Vagina (tissue), 2 donors: ENCODE data around the gene RNPEPL1. TPM values are rescaled to one million over a fixed set of nuclear protein-coding genes. Genes with fewer than 3 reads are reported as not detected.
"Not testable (repeated sequence)": the region's sequence is repeated elsewhere in the genome, so short reads cannot be mapped to it uniquely, and the experiment has no call there.

Experiments used
- DNase-seq, 2 donors: peaks; one replicate each; pipeline ENCODE4 v3.0.0-alpha.2; 2017; ENCODE audit errors: extremely low spot score in 2 of 2
- H3K27ac ChIP-seq: fragments of 200-600 bp; sonication (generic); one replicate; pipeline ENCODE4 v1.5.1; 2019
- H3K27me3 ChIP-seq: fragments of 200-600 bp; sonication (generic); one replicate; pipeline ENCODE4 v1.5.1; 2019
- H3K36me3 ChIP-seq, 2 donors: fragments of 200-600 bp; sonication (generic); one replicate each; pipeline ENCODE4 v1.5.1; 2017 to 2019
- H3K4me1 ChIP-seq: fragments of 200-600 bp; sonication (generic); one replicate; pipeline ENCODE4 v1.5.1; 2019
- H3K4me3 ChIP-seq, 2 donors: fragments of 200-600 bp; sonication (generic); 1 replicate in 1 of 2; 2 replicates in 1 of 2; pipeline ENCODE4 v1.5.1; 2016 to 2019
- H3K9me3 ChIP-seq: fragments of 200-600 bp; sonication (generic); one replicate; pipeline ENCODE4 v1.5.1; 2019
- CTCF ChIP-seq, 3 experiments: fragments of 450-650 bp in 2 of 3; fragments of 200-600 bp in 1 of 3; sonication (generic) in 1 of 3; IDR thresholded peaks; one replicate each; pipeline ENCODE4 v1.5.1; 2017 to 2019; ENCODE audit warnings: antibody characterized with exemption in 3 of 3, mild to moderate bottlenecking in 2 of 3, moderate library complexity in 2 of 3
- POLR2A ChIP-seq, 2 donors: fragments of 450-650 bp; IDR thresholded peaks; one replicate each; pipeline ENCODE4 v1.6.1; 2017; ENCODE audit warnings: antibody characterized with exemption in 2 of 2, mild to moderate bottlenecking in 2 of 2, moderate library complexity in 2 of 2
- POLR2AphosphoS5 ChIP-seq, 2 donors: sonication (generic); formaldehyde crosslinking; IDR thresholded peaks; one replicate each; pipeline ENCODE4 v1.9.0; 2017; ENCODE audit warnings: antibody characterized with exemption in 2 of 2, mild to moderate bottlenecking in 2 of 2, low read depth in 1 of 2; ENCODE audit not compliant: insufficient read depth in 1 of 2
- intact Hi-C: fragments of 100-400 bp; cut with DNase I; formaldehyde crosslinking; loops from one replicate; pipeline ENCODE4 v1.15.1; 2023
- total RNA-seq: library from RNA; depleted of rRNA; stranded (reverse); fragments of >200 nt; gene quantifications from one replicate; pipeline ENCODE4 v1.2.3, GENCODE V29; 2016

RNPEPL1 gene
- total RNA-seq, 1 donor from 2014 or later, result 65.1 TPM

DNA sequence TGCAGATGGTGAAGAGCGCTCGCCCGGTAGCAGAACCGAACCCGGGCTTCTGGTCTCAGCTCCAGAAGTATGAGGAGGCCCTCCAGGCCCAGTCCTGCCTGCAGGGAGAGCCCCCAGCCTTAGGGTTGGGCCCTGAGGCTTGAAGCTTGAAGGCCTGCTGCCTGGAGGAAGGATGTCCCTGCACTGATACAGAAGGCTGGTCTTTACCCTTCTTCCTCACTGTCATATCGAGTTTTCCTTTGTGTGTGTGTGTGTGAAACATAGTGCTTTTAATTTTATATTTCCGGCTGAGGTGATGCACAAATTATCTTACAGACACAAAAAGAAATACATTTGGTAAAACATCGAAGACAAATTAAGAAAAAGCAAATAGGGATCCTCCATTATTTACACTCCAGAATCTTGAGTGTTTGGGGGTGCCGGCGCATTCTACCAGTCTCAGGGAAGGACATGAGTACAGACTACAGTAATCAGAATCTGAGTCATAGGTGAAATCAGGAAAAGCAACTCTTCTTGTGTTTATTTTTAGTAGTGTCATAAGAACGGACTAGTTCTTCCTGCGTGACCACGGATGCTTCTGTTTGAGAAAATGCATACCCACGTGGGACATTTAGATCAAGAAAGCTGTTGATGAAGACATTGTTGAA lies 6.8 kb upstream of the RNPEPL1 start:
- peaks cover 62% of the 10 kb centered on the region for H3K4me1 ChIP-seq
- no peaks in the 10 kb centered on the region for H3K9me3 ChIP-seq
- DNase-seq, result no peak
- H3K27me3 ChIP-seq, result no peaks in the 10 kb centered on the region
- peak overlapping the region; percentile 99 for H3K27ac ChIP-seq
- intact Hi-C loops, result no loop called here
- H3K36me3 ChIP-seq, result no peaks in the 10 kb centered on the region
- H3K4me3 ChIP-seq, result peak overlapping the region; percentile 95 to 97
- TF ChIP-seq POLR2A (IDR thresholded peaks at IDR 0.05) (peak in 1 of 2 donors; percentile 3), POLR2AphosphoS5 (IDR thresholded peaks at IDR 0.05; ENCODE audit: insufficient read depth in 1 of 2, low read depth in 1 of 2) (peak; percentile 17 to 25), CTCF (IDR thresholded peaks at IDR 0.05) (peak in 1 of 3 experiments; percentile 12)

DNA sequence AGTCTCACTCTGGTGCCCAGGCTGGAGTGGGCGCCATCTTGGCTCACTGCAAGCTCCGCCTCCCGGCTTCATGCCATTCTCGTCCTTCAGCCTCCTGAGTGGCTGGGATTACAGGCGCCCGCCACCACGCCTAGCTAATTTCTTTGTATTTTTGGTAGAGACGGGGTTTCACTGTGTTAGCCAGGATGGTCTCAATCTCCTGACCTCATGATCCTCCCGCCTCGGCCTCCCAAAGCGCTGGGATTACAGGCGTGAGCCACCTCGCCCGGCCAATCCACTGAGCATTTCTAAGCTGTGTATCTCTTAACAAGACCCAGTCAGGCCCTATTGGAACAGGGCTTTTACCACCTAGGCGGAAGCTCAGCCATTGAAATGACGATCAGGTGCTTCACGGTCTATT lies 5.1 kb upstream of the RNPEPL1 start:
- H3K4me3 ChIP-seq, H3K36me3 ChIP-seq, DNase-seq, H3K9me3 ChIP-seq, H3K27me3 ChIP-seq, H3K27ac ChIP-seq, intact Hi-C loops: not testable (repeated sequence)
- peaks cover 60% of the 10 kb centered on the region for H3K4me1 ChIP-seq

DNA sequence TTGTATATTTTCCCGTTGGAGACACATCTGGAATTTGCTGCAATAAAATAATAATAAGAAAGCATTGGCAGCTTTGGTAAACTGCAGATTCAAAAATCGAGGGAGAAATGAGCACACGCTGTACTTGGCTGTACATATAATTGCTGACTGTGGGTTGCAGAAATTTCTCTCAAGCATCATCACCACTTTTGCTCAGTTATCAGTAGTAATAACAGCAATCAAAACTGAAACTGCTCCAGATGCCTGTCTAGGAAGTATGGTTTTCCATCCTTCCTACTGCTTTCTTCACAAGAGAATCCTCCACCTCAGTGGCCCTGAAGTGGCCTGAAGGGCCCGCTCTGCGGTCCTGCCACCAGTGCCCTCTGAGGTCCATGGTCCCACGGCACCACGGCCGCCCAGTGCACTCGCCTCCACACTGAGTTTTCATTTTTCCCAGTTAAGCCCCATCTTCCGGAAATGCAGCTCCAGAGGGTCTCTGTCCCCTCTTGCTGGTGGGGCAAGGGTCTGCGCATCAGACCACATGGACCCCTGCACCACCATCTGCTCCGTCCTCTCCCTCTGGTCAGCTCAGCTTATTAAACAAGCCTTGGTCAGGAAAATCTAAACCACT lies 4.2 kb upstream of the RNPEPL1 start:
- Histone ChIP-seq H3K36me3 (no peaks in the 10 kb centered on the region), H3K4me3 (no peak overlapping the region), H3K9me3 (no peaks in the 10 kb centered on the region), H3K4me1 (peaks cover 54% of the 10 kb centered on the region), H3K27me3 (no peaks in the 10 kb centered on the region), H3K27ac (no peak overlapping the region)
- intact Hi-C loops, result no loop called here
- TF ChIP-seq POLR2A (IDR thresholded peaks at IDR 0.05) (no peak), CTCF (IDR thresholded peaks at IDR 0.05) (no peak), POLR2AphosphoS5 (IDR thresholded peaks at IDR 0.05; ENCODE audit: insufficient read depth in 1 of 2, low read depth in 1 of 2) (no peak)
- DNase-seq, result no peak

- Histone ChIP-seq H3K4me1 (peaks cover 54% of the 10 kb centered on the region), H3K4me3 (no peak overlapping the region), H3K27ac (no peak overlapping the region), H3K36me3 (no peaks in the 10 kb centered on the region), H3K27me3 (no peaks in the 10 kb centered on the region), H3K9me3 (no peaks in the 10 kb centered on the region)
- DNase-seq, result no peak
- intact Hi-C loops, result loop anchor here (5.0 kb wide), 1 partner anchor 112 kb away; no protein-coding TSS in a partner anchor
- no peak for TF ChIP-seq CTCF (IDR thresholded peaks at IDR 0.05)
- TF ChIP-seq POLR2A (IDR thresholded peaks at IDR 0.05), result no peak
- TF ChIP-seq POLR2AphosphoS5 (IDR thresholded peaks at IDR 0.05; ENCODE audit: insufficient read depth in 1 of 2, low read depth in 1 of 2), result no peak
Measured at GRCh38 chr2:240564561-240565332, 3.5 kb upstream of the RNPEPL1 start.

DNA sequence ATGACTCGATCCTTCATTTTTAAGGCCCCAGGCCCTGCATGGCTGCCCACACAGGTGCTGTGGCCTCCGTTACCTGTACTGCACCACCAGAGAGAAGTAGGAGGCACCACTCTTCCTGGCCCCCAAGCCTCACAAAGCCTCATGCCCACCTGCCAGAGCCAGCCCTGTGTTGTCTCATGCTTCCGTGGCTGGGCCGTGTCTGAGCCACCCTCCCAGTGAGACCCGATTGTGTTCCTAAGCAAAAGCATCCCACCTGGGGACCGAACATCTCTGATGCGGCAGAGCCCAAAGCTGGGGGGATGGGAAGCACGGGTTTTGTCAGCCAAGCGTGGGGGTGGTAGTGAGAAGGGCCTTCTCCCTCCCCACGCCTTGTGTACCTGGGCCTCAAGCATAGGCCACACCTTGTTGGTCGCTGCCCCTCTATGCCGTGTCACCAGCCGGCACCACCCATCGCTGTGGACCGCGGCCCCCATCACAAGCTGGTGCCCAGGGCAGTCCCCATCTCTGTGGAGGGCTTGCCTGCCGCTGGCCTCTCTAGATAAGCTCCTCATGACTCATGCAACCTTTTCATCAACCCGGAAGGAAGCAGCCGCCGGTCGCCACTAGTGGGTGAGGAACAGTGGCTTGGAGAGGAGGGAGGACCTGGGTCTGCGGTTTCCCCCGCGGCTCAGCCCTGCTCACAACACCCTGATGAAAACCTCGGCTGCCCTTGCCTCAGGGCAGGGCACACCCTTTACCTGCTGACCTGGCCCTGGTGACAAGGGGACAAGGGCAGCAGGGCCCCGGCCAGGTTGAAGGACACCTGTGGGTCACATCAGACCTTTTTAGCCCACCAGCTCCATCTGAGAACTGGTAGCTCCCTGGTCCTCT lies 2.7 kb upstream of the RNPEPL1 start:
- H3K9me3 ChIP-seq, result no peaks in the 10 kb centered on the region
- no peak for DNase-seq
- H3K27ac ChIP-seq, result peak overlapping the region; percentile 93
- H3K36me3 ChIP-seq, result no peaks in the 10 kb centered on the region
- TF ChIP-seq POLR2A (IDR thresholded peaks at IDR 0.05) (no peak), POLR2AphosphoS5 (IDR thresholded peaks at IDR 0.05; ENCODE audit: insufficient read depth in 1 of 2, low read depth in 1 of 2) (peak; percentile 7 to 68)
- peak overlapping the region; percentile 22 to 71 for H3K4me3 ChIP-seq
- no peaks in the 10 kb centered on the region for H3K27me3 ChIP-seq
- peaks cover 59% of the 10 kb centered on the region for H3K4me1 ChIP-seq
- intact Hi-C loops, result loop anchor here (5.0 kb wide), 1 partner anchor 113 kb away; no protein-coding TSS in a partner anchor
